ENCODE results near the gene MRM1.

DNA sequence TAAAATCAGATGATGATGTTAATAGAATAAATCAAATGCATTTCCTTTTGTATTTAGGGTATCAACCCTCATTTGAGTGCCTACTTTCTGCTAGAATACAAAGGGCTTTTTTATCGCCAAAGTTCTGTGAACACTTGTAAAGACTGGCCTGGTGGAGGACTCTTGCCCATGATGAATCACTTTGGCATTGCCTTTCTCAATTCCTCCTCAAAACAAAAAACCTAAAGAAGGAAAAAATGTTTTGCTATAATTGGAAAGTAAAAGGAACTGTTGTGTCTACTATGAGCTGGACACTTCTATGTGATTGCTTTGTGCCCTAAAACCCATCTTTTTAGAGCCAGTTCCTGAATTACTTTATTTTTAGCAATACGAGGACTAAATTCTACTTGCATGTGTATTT, 22.7 kb upstream of the MRM1 start:
- no peak for TF ChIP-seq POLR2A (IDR thresholded peaks at IDR 0.05; ENCODE audit: low read depth, low read length)
- no peak for TF ChIP-seq POLR2AphosphoS5 (IDR thresholded peaks at IDR 0.05; ENCODE audit: low read depth, low read length)
- TF ChIP-seq TAF1 (IDR thresholded peaks at IDR 0.05; ENCODE audit: low read depth, low read length): no peak
- no peak for TF ChIP-seq POU2F2 (IDR thresholded peaks at IDR 0.05; ENCODE audit: low read depth, low read length)

All from GM12891 (cell line).